K562 (cell line): ENCODE measurements around the gene OR2W3. TPM values are rescaled to one million over a fixed set of nuclear protein-coding genes. Genes with fewer than 3 reads are reported as not detected.
A peak's percentile ranks its signal among the peaks of the same experiment; 100 is the strongest.

ENCODE experiments used
- CBFA2T2 ChIP-seq: fragments of 450-650 bp; conservative IDR thresholded peaks from 2 replicates; pipeline ENCODE4 v1.6.1; 2017; ENCODE audit warnings: mild to moderate bottlenecking
- ESRRB ChIP-seq: fragments of 250-450 bp; sonication (Bioruptor Pico); IDR thresholded peaks from 2 replicates; pipeline ENCODE4 v1.5.0; 2020; ENCODE audit warnings: mild to moderate bottlenecking, moderate library complexity, borderline replicate concordance
- MTA3 ChIP-seq: fragments of 450-650 bp; formaldehyde crosslinking; IDR thresholded peaks from 2 replicates; pipeline ENCODE4 v1.6.1; 2017; ENCODE audit warnings: mild to moderate bottlenecking, borderline replicate concordance
- RHOXF2B ChIP-seq: fragments of 250-450 bp; sonication (Bioruptor Pico); conservative IDR thresholded peaks from 2 replicates; pipeline ENCODE4 v1.5.1; 2021
- ZKSCAN8 ChIP-seq: fragments of 200-800 bp; sonication (Bioruptor generic); IDR thresholded peaks from 2 replicates; pipeline ENCODE4 v1.6.1; 2016; ENCODE audit warnings: missing genetic modification characterization, missing compliant biosample characterization
- polyA plus RNA-seq, 8 experiments: library from polyadenylated mRNA; depleted of rRNA in 4 of 8; stranded (reverse) in 5 of 8; unstranded in 3 of 8; fragments of >200 nt; fragmentation: Nextera tagmentation in 2 of 8; fragmentation: Illumina TruSeq in 1 of 8; extraction: Ambion mirVana in 2 of 8; extraction: Trizol in 1 of 8; gene quantifications; 2 replicates each; pipeline versions ENCODE4 v1.2.1 to v1.2.3, GENCODE V29; 2011 to 2014; ENCODE audit warnings: inconsistent platforms in 1 of 8, missing spikeins in 1 of 8
- total RNA-seq, 7 experiments: library from RNA; depleted of rRNA in 6 of 7; stranded (reverse); fragments of >200 nt in 6 of 7; fragmentation: Illumina TruSeq in 2 of 7; extraction: Trizol in 2 of 7; gene quantifications; 2 replicates each; pipeline versions ENCODE4 v1.2.1 to v1.2.3, GENCODE V29; 2011 to 2021; ENCODE audit warnings: low replicate concordance in 1 of 7
- TF ChIP-seq, protein P1 (sequence below): fragments of 450-650 bp; IDR thresholded peaks from 2 replicates; pipeline ENCODE4 v1.6.1; 2017; ENCODE audit warnings: antibody characterized with exemption, mild to moderate bottlenecking
- TF ChIP-seq, protein P2 (sequence below): fragments of 450-650 bp; conservative IDR thresholded peaks from 2 replicates; pipeline ENCODE4 v1.6.1; 2016; ENCODE audit warnings: missing genetic modification characterization, low read depth, mild to moderate bottlenecking, control low read depth, missing compliant biosample characterization
- TF ChIP-seq, protein P3 (sequence below): fragments of 250-450 bp; sonication (Bioruptor Pico); IDR thresholded peaks from 2 replicates; pipeline ENCODE4 v1.4.0; 2020; ENCODE audit warnings: mild to moderate bottlenecking, moderate library complexity
- TF ChIP-seq, protein P4 (sequence below): sonication (generic); formaldehyde crosslinking; IDR thresholded peaks from 2 replicates; pipeline ENCODE4 v1.8.0; 2023; ENCODE audit warnings: mild to moderate bottlenecking, missing genetic modification reagents
- TF ChIP-seq, protein P5 (sequence below): fragments of 250-450 bp; sonication (Bioruptor Pico); IDR thresholded peaks from 2 replicates; pipeline ENCODE4 v1.5.0; 2021; ENCODE audit warnings: mild to moderate bottlenecking, borderline replicate concordance

OR2W3 gene
- total and polyA plus RNA-seq, 9 of the 15 experiments (the other 6 are each of a cell fraction or from before 2014, with no cell fraction given) = 0.67 to 7.6 (median 3.7) TPM

DNA sequence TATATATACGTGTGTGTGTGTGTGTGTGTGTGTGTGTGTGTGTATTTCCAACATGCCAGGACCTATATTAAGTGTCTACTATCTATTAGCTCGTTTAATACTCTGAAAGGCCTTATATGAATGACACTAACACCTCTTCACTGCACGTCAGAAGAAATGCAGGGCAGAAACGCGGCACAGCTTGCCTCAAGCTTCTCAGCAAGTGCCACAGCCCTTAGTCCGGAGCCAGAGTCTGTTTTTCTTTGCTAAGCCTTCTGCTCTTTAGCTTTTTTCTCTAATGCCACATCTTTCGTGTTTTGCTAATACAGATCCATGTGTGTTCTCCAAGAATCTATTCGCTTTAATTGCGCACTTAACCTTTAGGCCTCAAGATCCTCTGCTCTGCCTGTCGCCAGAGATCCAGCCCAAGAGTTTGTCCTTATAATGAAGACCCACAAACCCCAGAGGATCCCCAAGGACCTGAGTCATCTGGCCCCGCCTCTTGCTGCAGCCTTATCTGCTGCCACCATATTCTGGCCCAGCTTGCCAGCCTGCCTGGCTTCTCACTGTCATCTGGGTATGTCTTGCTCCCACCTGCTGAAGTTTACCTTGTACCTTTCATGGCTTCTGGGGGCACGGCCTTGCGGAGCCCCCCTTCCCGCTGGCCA is 40.4 kb upstream of the OR2W3 start (continued):
- TF ChIP-seq, protein P1, sequence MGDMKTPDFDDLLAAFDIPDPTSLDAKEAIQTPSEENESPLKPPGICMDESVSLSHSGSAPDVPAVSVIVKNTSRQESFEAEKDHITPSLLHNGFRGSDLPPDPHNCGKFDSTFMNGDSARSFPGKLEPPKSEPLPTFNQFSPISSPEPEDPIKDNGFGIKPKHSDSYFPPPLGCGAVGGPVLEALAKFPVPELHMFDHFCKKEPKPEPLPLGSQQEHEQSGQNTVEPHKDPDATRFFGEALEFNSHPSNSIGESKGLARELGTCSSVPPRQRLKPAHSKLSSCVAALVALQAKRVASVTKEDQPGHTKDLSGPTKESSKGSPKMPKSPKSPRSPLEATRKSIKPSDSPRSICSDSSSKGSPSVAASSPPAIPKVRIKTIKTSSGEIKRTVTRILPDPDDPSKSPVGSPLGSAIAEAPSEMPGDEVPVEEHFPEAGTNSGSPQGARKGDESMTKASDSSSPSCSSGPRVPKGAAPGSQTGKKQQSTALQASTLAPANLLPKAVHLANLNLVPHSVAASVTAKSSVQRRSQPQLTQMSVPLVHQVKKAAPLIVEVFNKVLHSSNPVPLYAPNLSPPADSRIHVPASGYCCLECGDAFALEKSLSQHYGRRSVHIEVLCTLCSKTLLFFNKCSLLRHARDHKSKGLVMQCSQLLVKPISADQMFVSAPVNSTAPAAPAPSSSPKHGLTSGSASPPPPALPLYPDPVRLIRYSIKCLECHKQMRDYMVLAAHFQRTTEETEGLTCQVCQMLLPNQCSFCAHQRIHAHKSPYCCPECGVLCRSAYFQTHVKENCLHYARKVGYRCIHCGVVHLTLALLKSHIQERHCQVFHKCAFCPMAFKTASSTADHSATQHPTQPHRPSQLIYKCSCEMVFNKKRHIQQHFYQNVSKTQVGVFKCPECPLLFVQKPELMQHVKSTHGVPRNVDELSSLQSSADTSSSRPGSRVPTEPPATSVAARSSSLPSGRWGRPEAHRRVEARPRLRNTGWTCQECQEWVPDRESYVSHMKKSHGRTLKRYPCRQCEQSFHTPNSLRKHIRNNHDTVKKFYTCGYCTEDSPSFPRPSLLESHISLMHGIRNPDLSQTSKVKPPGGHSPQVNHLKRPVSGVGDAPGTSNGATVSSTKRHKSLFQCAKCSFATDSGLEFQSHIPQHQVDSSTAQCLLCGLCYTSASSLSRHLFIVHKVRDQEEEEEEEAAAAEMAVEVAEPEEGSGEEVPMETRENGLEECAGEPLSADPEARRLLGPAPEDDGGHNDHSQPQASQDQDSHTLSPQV = peak; percentile 86
- TF ChIP-seq, protein P2, sequence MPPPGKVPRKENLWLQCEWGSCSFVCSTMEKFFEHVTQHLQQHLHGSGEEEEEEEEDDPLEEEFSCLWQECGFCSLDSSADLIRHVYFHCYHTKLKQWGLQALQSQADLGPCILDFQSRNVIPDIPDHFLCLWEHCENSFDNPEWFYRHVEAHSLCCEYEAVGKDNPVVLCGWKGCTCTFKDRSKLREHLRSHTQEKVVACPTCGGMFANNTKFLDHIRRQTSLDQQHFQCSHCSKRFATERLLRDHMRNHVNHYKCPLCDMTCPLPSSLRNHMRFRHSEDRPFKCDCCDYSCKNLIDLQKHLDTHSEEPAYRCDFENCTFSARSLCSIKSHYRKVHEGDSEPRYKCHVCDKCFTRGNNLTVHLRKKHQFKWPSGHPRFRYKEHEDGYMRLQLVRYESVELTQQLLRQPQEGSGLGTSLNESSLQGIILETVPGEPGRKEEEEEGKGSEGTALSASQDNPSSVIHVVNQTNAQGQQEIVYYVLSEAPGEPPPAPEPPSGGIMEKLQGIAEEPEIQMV (tag) = no peak
- TF ChIP-seq, protein P3, sequence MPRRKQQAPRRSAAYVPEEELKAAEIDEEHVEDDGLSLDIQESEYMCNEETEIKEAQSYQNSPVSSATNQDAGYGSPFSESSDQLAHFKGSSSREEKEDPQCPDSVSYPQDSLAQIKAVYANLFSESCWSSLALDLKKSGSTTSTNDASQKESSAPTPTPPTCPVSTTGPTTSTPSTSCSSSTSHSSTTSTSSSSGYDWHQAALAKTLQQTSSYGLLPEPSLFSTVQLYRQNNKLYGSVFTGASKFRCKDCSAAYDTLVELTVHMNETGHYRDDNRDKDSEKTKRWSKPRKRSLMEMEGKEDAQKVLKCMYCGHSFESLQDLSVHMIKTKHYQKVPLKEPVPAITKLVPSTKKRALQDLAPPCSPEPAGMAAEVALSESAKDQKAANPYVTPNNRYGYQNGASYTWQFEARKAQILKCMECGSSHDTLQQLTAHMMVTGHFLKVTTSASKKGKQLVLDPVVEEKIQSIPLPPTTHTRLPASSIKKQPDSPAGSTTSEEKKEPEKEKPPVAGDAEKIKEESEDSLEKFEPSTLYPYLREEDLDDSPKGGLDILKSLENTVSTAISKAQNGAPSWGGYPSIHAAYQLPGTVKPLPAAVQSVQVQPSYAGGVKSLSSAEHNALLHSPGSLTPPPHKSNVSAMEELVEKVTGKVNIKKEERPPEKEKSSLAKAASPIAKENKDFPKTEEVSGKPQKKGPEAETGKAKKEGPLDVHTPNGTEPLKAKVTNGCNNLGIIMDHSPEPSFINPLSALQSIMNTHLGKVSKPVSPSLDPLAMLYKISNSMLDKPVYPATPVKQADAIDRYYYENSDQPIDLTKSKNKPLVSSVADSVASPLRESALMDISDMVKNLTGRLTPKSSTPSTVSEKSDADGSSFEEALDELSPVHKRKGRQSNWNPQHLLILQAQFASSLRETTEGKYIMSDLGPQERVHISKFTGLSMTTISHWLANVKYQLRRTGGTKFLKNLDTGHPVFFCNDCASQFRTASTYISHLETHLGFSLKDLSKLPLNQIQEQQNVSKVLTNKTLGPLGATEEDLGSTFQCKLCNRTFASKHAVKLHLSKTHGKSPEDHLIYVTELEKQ (CRISPR knock-in tag) = no peak
- no peak for TF ChIP-seq ESRRB (CRISPR knock-in tag)
- TF ChIP-seq, protein P4, sequence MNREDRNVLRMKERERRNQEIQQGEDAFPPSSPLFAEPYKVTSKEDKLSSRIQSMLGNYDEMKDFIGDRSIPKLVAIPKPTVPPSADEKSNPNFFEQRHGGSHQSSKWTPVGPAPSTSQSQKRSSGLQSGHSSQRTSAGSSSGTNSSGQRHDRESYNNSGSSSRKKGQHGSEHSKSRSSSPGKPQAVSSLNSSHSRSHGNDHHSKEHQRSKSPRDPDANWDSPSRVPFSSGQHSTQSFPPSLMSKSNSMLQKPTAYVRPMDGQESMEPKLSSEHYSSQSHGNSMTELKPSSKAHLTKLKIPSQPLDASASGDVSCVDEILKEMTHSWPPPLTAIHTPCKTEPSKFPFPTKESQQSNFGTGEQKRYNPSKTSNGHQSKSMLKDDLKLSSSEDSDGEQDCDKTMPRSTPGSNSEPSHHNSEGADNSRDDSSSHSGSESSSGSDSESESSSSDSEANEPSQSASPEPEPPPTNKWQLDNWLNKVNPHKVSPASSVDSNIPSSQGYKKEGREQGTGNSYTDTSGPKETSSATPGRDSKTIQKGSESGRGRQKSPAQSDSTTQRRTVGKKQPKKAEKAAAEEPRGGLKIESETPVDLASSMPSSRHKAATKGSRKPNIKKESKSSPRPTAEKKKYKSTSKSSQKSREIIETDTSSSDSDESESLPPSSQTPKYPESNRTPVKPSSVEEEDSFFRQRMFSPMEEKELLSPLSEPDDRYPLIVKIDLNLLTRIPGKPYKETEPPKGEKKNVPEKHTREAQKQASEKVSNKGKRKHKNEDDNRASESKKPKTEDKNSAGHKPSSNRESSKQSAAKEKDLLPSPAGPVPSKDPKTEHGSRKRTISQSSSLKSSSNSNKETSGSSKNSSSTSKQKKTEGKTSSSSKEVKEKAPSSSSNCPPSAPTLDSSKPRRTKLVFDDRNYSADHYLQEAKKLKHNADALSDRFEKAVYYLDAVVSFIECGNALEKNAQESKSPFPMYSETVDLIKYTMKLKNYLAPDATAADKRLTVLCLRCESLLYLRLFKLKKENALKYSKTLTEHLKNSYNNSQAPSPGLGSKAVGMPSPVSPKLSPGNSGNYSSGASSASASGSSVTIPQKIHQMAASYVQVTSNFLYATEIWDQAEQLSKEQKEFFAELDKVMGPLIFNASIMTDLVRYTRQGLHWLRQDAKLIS (CRISPR knock-in tag) = no peak
- TF ChIP-seq, protein P5, sequence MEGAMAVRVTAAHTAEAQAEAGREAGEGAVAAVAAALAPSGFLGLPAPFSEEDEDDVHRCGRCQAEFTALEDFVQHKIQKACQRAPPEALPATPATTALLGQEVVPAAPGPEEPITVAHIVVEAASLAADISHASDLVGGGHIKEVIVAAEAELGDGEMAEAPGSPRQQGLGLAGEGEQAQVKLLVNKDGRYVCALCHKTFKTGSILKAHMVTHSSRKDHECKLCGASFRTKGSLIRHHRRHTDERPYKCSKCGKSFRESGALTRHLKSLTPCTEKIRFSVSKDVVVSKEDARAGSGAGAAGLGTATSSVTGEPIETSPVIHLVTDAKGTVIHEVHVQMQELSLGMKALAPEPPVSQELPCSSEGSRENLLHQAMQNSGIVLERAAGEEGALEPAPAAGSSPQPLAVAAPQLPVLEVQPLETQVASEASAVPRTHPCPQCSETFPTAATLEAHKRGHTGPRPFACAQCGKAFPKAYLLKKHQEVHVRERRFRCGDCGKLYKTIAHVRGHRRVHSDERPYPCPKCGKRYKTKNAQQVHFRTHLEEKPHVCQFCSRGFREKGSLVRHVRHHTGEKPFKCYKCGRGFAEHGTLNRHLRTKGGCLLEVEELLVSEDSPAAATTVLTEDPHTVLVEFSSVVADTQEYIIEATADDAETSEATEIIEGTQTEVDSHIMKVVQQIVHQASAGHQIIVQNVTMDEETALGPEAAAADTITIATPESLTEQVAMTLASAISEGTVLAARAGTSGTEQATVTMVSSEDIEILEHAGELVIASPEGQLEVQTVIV (CRISPR knock-in tag) = no peak
- peak; percentile 22; the same call in 1 of the 2 replicates for TF ChIP-seq ZKSCAN8 (CRISPR knock-in tag)
- peak; percentile 89 for TF ChIP-seq MTA3
- TF ChIP-seq RHOXF2B (CRISPR knock-in tag) = no peak
- peak; percentile 90 for TF ChIP-seq CBFA2T2
